Dermis blood vessel endothelial cell (primary cell): ENCODE results near the gene VSX2. TPM values are rescaled to one million over a fixed set of nuclear protein-coding genes. Genes with fewer than 3 reads are reported as not detected.

ENCODE experiments used
- DNase-seq: peaks from one replicate; pipeline ENCODE4 v3.0.0; 2010
- total RNA-seq: library from RNA; depleted of rRNA; stranded (reverse); fragments of >200 nt; gene quantifications from 2 replicates; pipeline ENCODE4 v1.2.3, GENCODE V29; 2014

Gene VSX2
- total RNA-seq, 1 donor from 2014 or later: not detected

GRCh38 chr14:74302634-74303569 lies 63.7 kb downstream of the VSX2 start, which contains the start of gene ABCD4:
TSS of gene ABCD4 (minus strand) at chr14:74302934. CDS start at chr14:74302912, 22 bp downstream.
- DNase-seq: peak; percentile 94

GRCh38 chr14:74308695-74309094 lies 69.4 kb downstream of the VSX2 start:
- no peak for DNase-seq

- DNase-seq: no peak
These were observed 70.1 kb downstream of the VSX2 start for GRCh38 chr14:74309125-74310022.

GRCh38 chr14:74312161-74312560 lies 72.9 kb downstream of the VSX2 start:
- no peak for DNase-seq

Other genes with a start within 250 kb of the VSX2 start
- 9.9 and 14.8 TPM in 2 replicates for gene ENTPD5, start 220.2 kb upstream of the VSX2 start, total RNA-seq
- 1.3 and 2.6 TPM in 2 replicates for gene BBOF1, start 220.1 kb upstream of the VSX2 start, total RNA-seq
- gene ALDH6A1, start 155.0 kb upstream of the VSX2 start, total RNA-seq: 27.9 and 35.0 TPM in 2 replicates
- gene LIN52, start 154.5 kb upstream of the VSX2 start, total RNA-seq: 8.5 and 9.6 TPM in 2 replicates
- gene ABCD4, start 63.5 kb downstream of the VSX2 start, total RNA-seq: 68.3 and 69.4 TPM in 2 replicates
- not detected in 2 replicates for gene VRTN, start 109.0 kb downstream of the VSX2 start, total RNA-seq
- gene SYNDIG1L, start 186.8 kb downstream of the VSX2 start, total RNA-seq: not detected in 2 replicates